WTC11 (cell line): Measurements from ENCODE around the gene PLXND1. TPM values are rescaled to one million over a fixed set of nuclear protein-coding genes. Genes with fewer than 3 reads are reported as not detected.

ENCODE experiments used
- ATAC-seq: fragments of 200-7000 bp; cut with Tn5 transposase; 2 replicates; pipeline ENCODE4 v1.10.0; 2021; ENCODE audit warnings: mild to moderate bottlenecking, moderate library complexity
- CTCF ChIA-PET: fragments of 300-600 bp; sonication (Branson Sonifier 250); formaldehyde crosslinking; loops from one replicate; lab custom pipeline; 2021; ENCODE audit warnings: antibody characterized with exemption; lab: Charles Lee
- POLR2A ChIA-PET: fragments of 350-600 bp; sonication (Branson Sonifier 250); formaldehyde crosslinking; loops from one replicate; lab custom pipeline; 2021; ENCODE audit warnings: antibody characterized with exemption; lab: Charles Lee
- DNase-seq: peaks from one replicate; pipeline ENCODE4 v3.0.0; 2021; ENCODE audit warnings: low spot score
- H3K27ac Mint-ChIP-seq: 2 replicates; pipeline ENCODE4 v1.8.0; 2021; ENCODE audit warnings: mixed read lengths
- H3K27me3 Mint-ChIP-seq: 2 replicates; pipeline ENCODE4 v1.8.0; 2021; ENCODE audit warnings: low read depth, mild to moderate bottlenecking, moderate library complexity, mixed read lengths
- H3K36me3 Mint-ChIP-seq: 2 replicates; pipeline ENCODE4 v1.8.0; 2021; ENCODE audit warnings: mixed read lengths
- H3K4me1 Mint-ChIP-seq: 2 replicates; pipeline ENCODE4 v1.8.0; 2022; ENCODE audit warnings: mixed read lengths
- H3K4me3 Mint-ChIP-seq: 2 replicates; pipeline ENCODE4 v1.8.0; 2021; ENCODE audit warnings: mild to moderate bottlenecking, moderate library complexity, mixed read lengths
- H3K9me3 Mint-ChIP-seq: 2 replicates; pipeline ENCODE4 v1.8.0; 2021; ENCODE audit warnings: mixed read lengths
- E2F5 ChIP-seq: sonication (generic); formaldehyde crosslinking; IDR thresholded peaks from 2 replicates; pipeline ENCODE4 v1.8.1; 2022; ENCODE audit warnings: mild to moderate bottlenecking, moderate library complexity, missing genetic modification reagents
- NFATC4 ChIP-seq: fragments of 250-450 bp; sonication (Bioruptor Pico); IDR thresholded peaks from 2 replicates; pipeline ENCODE4 v1.9.0; 2021; ENCODE audit warnings: mild to moderate bottlenecking
- PRDM15 ChIP-seq: sonication (generic); formaldehyde crosslinking; IDR thresholded peaks from 2 replicates; pipeline ENCODE4 v1.8.0; 2022; ENCODE audit warnings: missing genetic modification reagents
- SMAD3 ChIP-seq: sonication (generic); formaldehyde crosslinking; IDR thresholded peaks from 2 replicates; pipeline ENCODE4 v1.8.0; 2022; ENCODE audit warnings: missing genetic modification reagents, mild to moderate bottlenecking, borderline replicate concordance
- USF1 ChIP-seq: sonication (generic); formaldehyde crosslinking; IDR thresholded peaks from 2 replicates; pipeline ENCODE4 v1.8.0; 2022; ENCODE audit warnings: mild to moderate bottlenecking, missing genetic modification reagents
- ZNF281 ChIP-seq: sonication (generic); formaldehyde crosslinking; IDR thresholded peaks from 2 replicates; pipeline ENCODE4 v1.8.0; 2023; ENCODE audit warnings: mild to moderate bottlenecking, missing genetic modification reagents
- ZNF512 ChIP-seq: sonication (generic); formaldehyde crosslinking; IDR thresholded peaks from 2 replicates; pipeline ENCODE4 v1.8.1; 2022; ENCODE audit warnings: missing genetic modification reagents, borderline replicate concordance
- ZNF532 ChIP-seq: fragments of 250-450 bp; sonication (Bioruptor Pico); IDR thresholded peaks from 2 replicates; pipeline ENCODE4 v1.9.0; 2021; ENCODE audit warnings: mild to moderate bottlenecking, borderline replicate concordance
- total RNA-seq: library from RNA; stranded (reverse); gene quantifications from 3 replicates; pipeline ENCODE4 v1.2.3, GENCODE V29; 2021

Gene PLXND1
- total RNA-seq, 1 experiment from 2014 or later: 56.7 TPM

GRCh38 chr3:129554356-129555152 lies 51.9 kb downstream of the PLXND1 start (continued):
- TF ChIP-seq ZNF532 (CRISPR knock-in tag) (no peak), USF1 (CRISPR knock-in tag) (no peak), ZNF512 (CRISPR knock-in tag) (no peak)
- TF ChIP-seq, all 79 proteins: peak for 0

- Mint-ChIP-seq H3K9me3 (no peaks in the 10 kb centered on the region), H3K27me3 (no peaks in the 10 kb centered on the region), H3K27ac (no peak overlapping the region), H3K4me3 (no peak overlapping the region), H3K36me3 (peaks cover 5% of the 10 kb centered on the region), H3K4me1 (peaks cover 36% of the 10 kb centered on the region)
- CTCF ChIA-PET: interaction anchor here (1.3 to 2.2 kb wide), 3 partner anchors 62 to 71 kb away, joined by 5 to 12 read pairs (median 5); no protein-coding TSS in a partner anchor
- POLR2A ChIA-PET: no interaction called here
- no peak for DNase-seq
- no peak for ATAC-seq
- TF ChIP-seq SMAD3 (CRISPR knock-in tag) (no peak), E2F5 (CRISPR knock-in tag) (no peak), PRDM15 (CRISPR knock-in tag) (no peak), NFATC4 (CRISPR knock-in tag) (no peak), ZNF281 (CRISPR knock-in tag) (no peak)
These were observed 52.8 kb downstream of the PLXND1 start for GRCh38 chr3:129553719-129554118.
